Measurements from ENCODE around the gene PRKD3. TPM values are rescaled to one million over a fixed set of nuclear protein-coding genes. Genes with fewer than 3 reads are reported as not detected.

The PRKD3 gene
- polyA plus RNA-seq: 1 to 10 TPM; 3.7 to 3.8 TPM

DNA sequence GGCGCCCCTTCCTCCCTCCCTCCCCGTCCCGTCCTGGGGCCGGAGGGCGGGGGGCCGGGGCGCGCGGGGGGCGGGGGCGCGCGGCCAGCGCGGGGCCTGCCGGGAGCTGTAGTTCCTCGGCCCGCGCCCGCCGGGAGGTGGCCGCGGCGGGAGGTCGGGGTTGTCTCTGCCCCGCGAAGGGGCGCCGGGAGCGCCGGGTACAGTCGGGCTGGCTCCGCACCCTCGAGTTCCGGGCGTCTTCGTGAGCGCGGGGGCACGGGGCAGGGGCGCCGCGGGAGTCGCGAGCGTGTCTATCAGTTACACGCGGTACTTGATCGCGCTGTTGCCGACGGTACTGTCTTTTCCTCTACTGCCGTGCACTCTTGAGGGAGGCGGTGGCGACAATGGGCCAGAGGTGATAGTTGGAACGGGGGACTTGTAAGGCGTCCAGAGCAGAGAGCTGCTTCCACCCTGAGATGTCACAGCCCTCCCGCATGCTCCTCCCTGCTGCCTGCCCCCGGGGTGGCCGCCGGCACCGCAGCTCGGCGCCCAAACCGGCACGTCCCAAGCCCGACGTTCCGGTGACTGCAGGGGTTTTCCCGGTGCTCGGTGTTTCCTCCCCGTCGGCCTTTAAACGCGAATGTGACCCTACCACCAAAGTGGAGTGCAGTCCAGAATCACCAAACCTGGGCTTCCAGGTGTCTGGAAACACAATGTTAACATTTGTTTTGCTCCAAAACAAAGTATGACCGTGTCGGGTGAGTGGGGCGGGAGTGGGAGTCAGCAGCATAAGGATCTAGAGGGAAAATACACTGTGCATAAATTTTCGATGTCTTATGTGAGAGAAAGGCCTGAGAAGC lies at the start of gene PRKD3:
PRKD3 (minus strand) TSS at position 48 of the 839 bp plus-strand sequence. CDS start 8,309 bp downstream, outside the sequence.
- H3K36me3 ChIP-seq (ENCODE audit: control insufficient read depth in 2 of 2, insufficient read depth in 2 of 2, low read length in 1 of 2): no peaks in the 10 kb centered on the region
- H3K27ac ChIP-seq (ENCODE audit: low read depth in 2 of 2, low read length in 1 of 2): peak within 1 kb of the TSS; percentile 89
- no peaks in the 10 kb centered on the region for H3K27me3 ChIP-seq (ENCODE audit: control insufficient read depth in 1 of 2, insufficient read depth in 2 of 2, low read length in 2 of 2)
- WGBS, 2 donors: 1% methylated on average over 69 to 79 of the region's 79 CpGs
- peak within 1 kb of the TSS; percentile 89 to 90 for H3K4me3 ChIP-seq (ENCODE audit: low read depth in 1 of 2, low read length in 2 of 2)
- H3K4me1 ChIP-seq (ENCODE audit: control insufficient read depth in 2 of 2, insufficient read depth in 2 of 2, low read length in 1 of 2): peaks cover 0 to 3% of the 10 kb centered on the region in 2 donors
- H3K9me3 ChIP-seq (ENCODE audit: control insufficient read depth in 2 of 2, insufficient read depth in 1 of 2, low read depth in 1 of 2, low read length in 1 of 2): no peaks in the 10 kb centered on the region

DNA sequence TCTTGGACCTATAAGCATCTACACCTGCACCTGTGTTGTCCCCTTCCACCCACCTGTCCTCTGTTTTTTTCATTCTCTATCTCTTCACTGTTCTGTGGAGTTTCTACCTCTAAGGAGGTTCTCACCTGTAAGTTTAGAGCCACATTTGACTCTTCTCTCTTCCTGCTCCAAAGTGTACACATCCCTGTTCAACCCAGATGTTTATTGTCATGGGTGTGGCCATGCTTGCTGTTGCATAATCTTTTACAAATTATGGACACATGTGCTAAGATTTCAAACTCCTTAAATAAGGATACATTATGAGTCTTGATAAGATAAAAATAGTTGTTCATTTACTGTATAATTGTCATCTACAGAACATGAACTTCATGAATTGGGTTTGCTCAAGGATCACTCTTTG lies 47.4 kb upstream of the PRKD3 start:
- Histone ChIP-seq H3K4me1 (ENCODE audit: control insufficient read depth in 2 of 2, insufficient read depth in 2 of 2, low read length in 1 of 2) (no peaks in the 10 kb centered on the region), H3K27me3 (ENCODE audit: control insufficient read depth in 1 of 2, insufficient read depth in 2 of 2, low read length in 2 of 2) (no peaks in the 10 kb centered on the region)

DNA sequence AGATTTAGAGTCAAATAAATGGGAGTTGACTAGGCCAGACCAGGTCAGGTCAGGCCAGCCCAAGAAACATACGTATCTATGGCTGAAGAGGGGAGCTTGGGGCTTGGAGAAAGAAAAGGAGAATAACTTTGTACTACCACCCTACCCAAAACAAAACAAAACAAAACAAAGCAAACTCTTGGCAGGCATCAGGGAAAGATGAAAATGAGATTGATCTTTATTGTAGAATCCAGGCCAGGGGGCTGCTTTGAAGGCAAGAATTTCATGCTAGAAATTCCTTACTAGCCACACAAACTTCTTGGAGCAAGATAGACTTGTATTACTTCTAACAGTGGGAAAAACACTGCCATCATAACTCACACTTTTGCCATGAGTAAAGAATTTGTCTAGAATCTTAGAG lies 46.0 kb upstream of the PRKD3 start:
- 93% methylated on average over 1 of the region's 1 CpG for WGBS, 2 donors
- Histone ChIP-seq H3K27ac (ENCODE audit: low read depth in 2 of 2, low read length in 1 of 2) (no peak overlapping the region), H3K9me3 (ENCODE audit: control insufficient read depth in 2 of 2, insufficient read depth in 1 of 2, low read depth in 1 of 2, low read length in 1 of 2) (no peaks in the 10 kb centered on the region), H3K4me1 (ENCODE audit: control insufficient read depth in 2 of 2, insufficient read depth in 2 of 2, low read length in 1 of 2) (no peaks in the 10 kb centered on the region), H3K27me3 (ENCODE audit: control insufficient read depth in 1 of 2, insufficient read depth in 2 of 2, low read length in 2 of 2) (no peaks in the 10 kb centered on the region), H3K4me3 (ENCODE audit: low read depth in 1 of 2, low read length in 2 of 2) (no peak overlapping the region), H3K36me3 (ENCODE audit: control insufficient read depth in 2 of 2, insufficient read depth in 2 of 2, low read length in 1 of 2) (no peaks in the 10 kb centered on the region)

More for the DNA sequence above, 47.4 kb upstream of the PRKD3 start:
- Histone ChIP-seq H3K9me3 (ENCODE audit: control insufficient read depth in 2 of 2, insufficient read depth in 1 of 2, low read depth in 1 of 2, low read length in 1 of 2) (no peaks in the 10 kb centered on the region), H3K36me3 (ENCODE audit: control insufficient read depth in 2 of 2, insufficient read depth in 2 of 2, low read length in 1 of 2) (no peaks in the 10 kb centered on the region), H3K27ac (ENCODE audit: low read depth in 2 of 2, low read length in 1 of 2) (no peak overlapping the region), H3K4me3 (ENCODE audit: low read depth in 1 of 2, low read length in 2 of 2) (no peak overlapping the region)

DNA sequence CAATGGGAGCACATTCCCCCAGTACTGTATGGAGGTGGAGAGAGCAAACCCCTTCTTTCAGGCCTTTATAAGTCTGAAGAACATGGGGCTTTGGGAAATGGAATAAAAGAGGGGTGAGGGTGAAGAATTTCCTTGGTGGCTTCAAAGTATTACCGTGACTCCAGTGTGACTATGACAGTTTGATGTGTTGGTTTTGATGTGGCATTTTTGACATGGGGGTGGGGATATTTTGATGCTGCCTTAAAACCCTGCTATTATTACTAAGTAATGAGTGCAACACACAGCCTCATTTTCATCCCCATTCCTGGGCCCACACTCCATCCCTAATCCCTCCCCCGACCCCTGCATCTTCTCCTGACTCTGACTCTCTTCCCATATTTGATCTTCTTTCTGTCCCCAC lies 43.4 kb upstream of the PRKD3 start:
- Histone ChIP-seq H3K4me1 (ENCODE audit: control insufficient read depth in 2 of 2, insufficient read depth in 2 of 2, low read length in 1 of 2) (no peaks in the 10 kb centered on the region), H3K4me3 (ENCODE audit: low read depth in 1 of 2, low read length in 2 of 2) (no peak overlapping the region), H3K27me3 (ENCODE audit: control insufficient read depth in 1 of 2, insufficient read depth in 2 of 2, low read length in 2 of 2) (no peaks in the 10 kb centered on the region), H3K9me3 (ENCODE audit: control insufficient read depth in 2 of 2, insufficient read depth in 1 of 2, low read depth in 1 of 2, low read length in 1 of 2) (no peaks in the 10 kb centered on the region), H3K27ac (ENCODE audit: low read depth in 2 of 2, low read length in 1 of 2) (no peak overlapping the region), H3K36me3 (ENCODE audit: control insufficient read depth in 2 of 2, insufficient read depth in 2 of 2, low read length in 1 of 2) (no peaks in the 10 kb centered on the region)
- 84 to 89% methylated on average over 2 of the region's 2 CpGs for WGBS, 2 donors

DNA sequence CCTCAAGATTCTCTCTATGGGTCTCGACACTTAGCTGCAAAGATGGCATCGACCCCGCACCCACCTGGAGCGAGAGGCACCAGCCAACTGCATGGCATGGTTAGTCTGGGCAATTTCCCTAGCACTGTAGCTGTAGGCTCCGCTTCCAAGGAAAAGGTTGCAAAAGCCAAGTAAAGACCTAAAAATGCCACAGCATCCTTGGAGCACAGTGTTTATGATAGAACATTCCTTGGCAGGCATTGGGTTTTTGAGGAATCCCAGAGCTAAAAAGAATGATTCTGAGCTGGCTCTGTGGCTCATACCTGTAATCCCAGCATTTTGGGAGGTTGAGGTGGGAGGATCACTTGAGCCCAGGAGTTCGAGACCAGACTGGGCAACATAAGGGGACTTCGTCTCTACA lies 42.7 kb upstream of the PRKD3 start:
- WGBS, 2 donors: 90 to 91% methylated on average over 7 of the region's 7 CpGs
- H3K27me3 ChIP-seq (ENCODE audit: control insufficient read depth in 1 of 2, insufficient read depth in 2 of 2, low read length in 2 of 2): no peaks in the 10 kb centered on the region
- H3K27ac ChIP-seq (ENCODE audit: low read depth in 2 of 2, low read length in 1 of 2): no peak overlapping the region
- H3K36me3 ChIP-seq (ENCODE audit: control insufficient read depth in 2 of 2, insufficient read depth in 2 of 2, low read length in 1 of 2): no peaks in the 10 kb centered on the region
- H3K4me3 ChIP-seq (ENCODE audit: low read depth in 1 of 2, low read length in 2 of 2): no peak overlapping the region
- no peaks in the 10 kb centered on the region for H3K4me1 ChIP-seq (ENCODE audit: control insufficient read depth in 2 of 2, insufficient read depth in 2 of 2, low read length in 1 of 2)
- no peaks in the 10 kb centered on the region for H3K9me3 ChIP-seq (ENCODE audit: control insufficient read depth in 2 of 2, insufficient read depth in 1 of 2, low read depth in 1 of 2, low read length in 1 of 2)

DNA sequence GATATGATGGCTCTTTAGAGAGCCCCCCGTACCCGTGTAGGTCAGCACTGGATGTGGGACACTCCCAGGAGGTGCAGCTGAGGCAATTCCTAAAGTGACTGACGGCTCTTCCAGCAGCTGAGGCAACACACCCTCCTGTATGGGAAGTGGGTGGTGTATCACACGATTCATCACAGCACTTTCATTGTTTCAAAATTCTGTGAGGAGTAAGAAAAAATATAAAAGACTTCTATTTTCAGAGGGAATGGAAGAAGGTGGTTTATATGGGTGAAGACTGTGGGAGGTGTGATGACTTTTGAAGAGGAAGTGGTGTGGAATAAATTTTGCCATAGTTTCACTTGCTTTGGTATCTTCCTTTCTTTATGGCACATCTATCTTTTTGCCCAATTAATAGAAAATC lies 42.1 kb upstream of the PRKD3 start:
- Histone ChIP-seq H3K27ac (ENCODE audit: low read depth in 2 of 2, low read length in 1 of 2) (no peak overlapping the region), H3K4me3 (ENCODE audit: low read depth in 1 of 2, low read length in 2 of 2) (no peak overlapping the region), H3K36me3 (ENCODE audit: control insufficient read depth in 2 of 2, insufficient read depth in 2 of 2, low read length in 1 of 2) (no peaks in the 10 kb centered on the region), H3K27me3 (ENCODE audit: control insufficient read depth in 1 of 2, insufficient read depth in 2 of 2, low read length in 2 of 2) (no peaks in the 10 kb centered on the region), H3K9me3 (ENCODE audit: control insufficient read depth in 2 of 2, insufficient read depth in 1 of 2, low read depth in 1 of 2, low read length in 1 of 2) (no peaks in the 10 kb centered on the region), H3K4me1 (ENCODE audit: control insufficient read depth in 2 of 2, insufficient read depth in 2 of 2, low read length in 1 of 2) (no peaks in the 10 kb centered on the region)
- WGBS, 2 donors: 60% methylated on average over 4 of the region's 4 CpGs

DNA sequence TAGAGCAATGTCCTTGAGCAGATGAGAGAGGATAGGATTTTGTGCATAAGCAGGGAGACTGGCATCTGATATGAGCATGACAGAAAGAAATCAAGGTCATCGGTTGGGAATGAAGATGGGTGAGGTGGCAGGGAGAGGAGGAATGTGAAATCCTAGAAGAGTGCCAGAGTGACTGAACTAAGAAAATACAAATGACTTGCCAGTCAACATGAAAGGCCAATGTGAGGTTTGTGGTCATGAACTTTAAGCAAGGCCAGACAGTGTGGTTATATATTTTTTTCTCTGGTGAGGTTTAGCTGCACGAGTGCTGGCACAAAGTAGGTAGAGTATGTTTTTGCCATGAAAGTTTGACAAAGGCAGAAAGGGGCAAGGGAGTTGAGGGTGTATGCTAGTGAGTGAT lies 41.0 kb upstream of the PRKD3 start:
- Histone ChIP-seq H3K4me1 (ENCODE audit: control insufficient read depth in 2 of 2, insufficient read depth in 2 of 2, low read length in 1 of 2) (peaks cover 0 to 2% of the 10 kb centered on the region in 2 donors), H3K27me3 (ENCODE audit: control insufficient read depth in 1 of 2, insufficient read depth in 2 of 2, low read length in 2 of 2) (no peaks in the 10 kb centered on the region), H3K36me3 (ENCODE audit: control insufficient read depth in 2 of 2, insufficient read depth in 2 of 2, low read length in 1 of 2) (no peaks in the 10 kb centered on the region), H3K4me3 (ENCODE audit: low read depth in 1 of 2, low read length in 2 of 2) (no peak overlapping the region), H3K9me3 (ENCODE audit: control insufficient read depth in 2 of 2, insufficient read depth in 1 of 2, low read depth in 1 of 2, low read length in 1 of 2) (no peaks in the 10 kb centered on the region), H3K27ac (ENCODE audit: low read depth in 2 of 2, low read length in 1 of 2) (no peak overlapping the region)
- WGBS, 2 donors: 75 to 81% methylated on average over 2 of the region's 2 CpGs

DNA sequence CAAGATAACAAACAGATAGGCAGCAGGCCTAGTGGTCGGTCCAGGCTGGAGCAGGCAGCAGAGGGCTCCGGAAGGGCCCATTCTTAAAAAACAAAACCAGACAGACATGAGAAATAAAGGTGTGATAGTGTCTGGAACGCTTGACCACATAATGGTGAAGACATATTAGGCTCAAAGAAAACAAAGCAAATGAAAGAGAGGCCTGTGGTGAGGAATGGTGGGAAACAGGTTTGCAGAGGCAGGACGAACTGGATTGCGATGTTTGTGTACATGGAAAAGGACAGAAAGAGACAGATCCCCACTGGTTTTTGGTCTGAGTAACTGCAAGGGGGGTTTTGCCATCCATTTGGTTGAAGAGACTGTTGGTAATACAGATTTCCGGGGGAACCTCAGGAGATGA lies 39.7 kb upstream of the PRKD3 start:
- H3K27me3 ChIP-seq (ENCODE audit: control insufficient read depth in 1 of 2, insufficient read depth in 2 of 2, low read length in 2 of 2): no peaks in the 10 kb centered on the region
- no peak overlapping the region for H3K4me3 ChIP-seq (ENCODE audit: low read depth in 1 of 2, low read length in 2 of 2)
- H3K4me1 ChIP-seq (ENCODE audit: control insufficient read depth in 2 of 2, insufficient read depth in 2 of 2, low read length in 1 of 2): peaks cover 0 to 2% of the 10 kb centered on the region in 2 donors
- H3K27ac ChIP-seq (ENCODE audit: low read depth in 2 of 2, low read length in 1 of 2): no peak overlapping the region
- no peaks in the 10 kb centered on the region for H3K9me3 ChIP-seq (ENCODE audit: control insufficient read depth in 2 of 2, insufficient read depth in 1 of 2, low read depth in 1 of 2, low read length in 1 of 2)
- 94% methylated on average over 6 of the region's 6 CpGs for WGBS, 2 donors
- H3K36me3 ChIP-seq (ENCODE audit: control insufficient read depth in 2 of 2, insufficient read depth in 2 of 2, low read length in 1 of 2): no peaks in the 10 kb centered on the region

DNA sequence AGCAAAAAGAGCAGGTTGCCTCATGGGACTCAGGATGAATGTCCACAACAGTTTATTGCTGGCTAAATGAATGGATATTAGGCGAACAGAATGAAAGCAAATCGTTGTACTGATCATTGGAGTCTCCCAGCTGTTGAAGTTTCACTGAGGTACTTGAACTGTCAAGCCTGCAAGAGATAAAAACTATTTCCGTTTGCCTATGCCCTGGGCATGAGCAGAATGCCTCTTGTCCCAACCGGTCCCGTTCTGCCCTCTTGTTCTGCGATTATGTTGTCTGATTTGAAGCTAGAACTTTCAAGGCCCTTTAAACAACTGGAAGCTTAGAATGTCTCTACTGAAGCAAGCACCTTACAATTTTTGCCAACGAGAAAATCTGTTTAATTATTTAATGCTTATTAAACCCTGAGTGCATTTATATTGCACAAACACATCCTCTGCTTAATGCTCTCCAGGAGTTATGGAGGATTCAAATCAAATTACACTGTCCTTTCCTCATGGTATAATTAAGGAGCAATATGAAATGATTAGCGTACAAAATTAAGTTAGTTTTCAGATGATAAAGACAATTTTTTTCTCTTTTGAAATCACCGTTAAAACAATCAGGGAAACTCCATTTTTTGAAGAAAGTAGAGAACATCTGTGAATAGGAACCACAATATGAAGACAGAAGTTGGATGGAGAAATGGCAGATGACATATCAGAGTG lies 37.5 kb upstream of the PRKD3 start:
- 63 to 70% methylated on average over 9 of the region's 9 CpGs for WGBS, 2 donors

More for the DNA sequence above, 37.5 kb upstream of the PRKD3 start:
- peaks cover 0 to 2% of the 10 kb centered on the region in 2 donors for H3K4me1 ChIP-seq (ENCODE audit: control insufficient read depth in 2 of 2, insufficient read depth in 2 of 2, low read length in 1 of 2)
- no peaks in the 10 kb centered on the region for H3K27me3 ChIP-seq (ENCODE audit: control insufficient read depth in 1 of 2, insufficient read depth in 2 of 2, low read length in 2 of 2)
- H3K27ac ChIP-seq (ENCODE audit: low read depth in 2 of 2, low read length in 1 of 2): peak overlapping the region in 1 of 2 donors; percentile 0
- H3K4me3 ChIP-seq (ENCODE audit: low read depth in 1 of 2, low read length in 2 of 2): no peak overlapping the region
- no peaks in the 10 kb centered on the region for H3K36me3 ChIP-seq (ENCODE audit: control insufficient read depth in 2 of 2, insufficient read depth in 2 of 2, low read length in 1 of 2)
- H3K9me3 ChIP-seq (ENCODE audit: control insufficient read depth in 2 of 2, insufficient read depth in 1 of 2, low read depth in 1 of 2, low read length in 1 of 2): no peaks in the 10 kb centered on the region

Data from esophagus (tissue), 2 donors.